Endothelial cell of coronary artery (primary cell): ENCODE data around the gene ANXA5. TPM values are rescaled to one million over a fixed set of nuclear protein-coding genes. Genes with fewer than 3 reads are reported as not detected.

Experiments
- total RNA-seq: library from RNA; depleted of rRNA; stranded (reverse); fragments of >200 nt; gene quantifications from 2 replicates; pipeline ENCODE4 v1.2.3, GENCODE V29; 2014

ANXA5 gene
- total RNA-seq: 344 and 461 TPM in 2 replicates

DNA sequence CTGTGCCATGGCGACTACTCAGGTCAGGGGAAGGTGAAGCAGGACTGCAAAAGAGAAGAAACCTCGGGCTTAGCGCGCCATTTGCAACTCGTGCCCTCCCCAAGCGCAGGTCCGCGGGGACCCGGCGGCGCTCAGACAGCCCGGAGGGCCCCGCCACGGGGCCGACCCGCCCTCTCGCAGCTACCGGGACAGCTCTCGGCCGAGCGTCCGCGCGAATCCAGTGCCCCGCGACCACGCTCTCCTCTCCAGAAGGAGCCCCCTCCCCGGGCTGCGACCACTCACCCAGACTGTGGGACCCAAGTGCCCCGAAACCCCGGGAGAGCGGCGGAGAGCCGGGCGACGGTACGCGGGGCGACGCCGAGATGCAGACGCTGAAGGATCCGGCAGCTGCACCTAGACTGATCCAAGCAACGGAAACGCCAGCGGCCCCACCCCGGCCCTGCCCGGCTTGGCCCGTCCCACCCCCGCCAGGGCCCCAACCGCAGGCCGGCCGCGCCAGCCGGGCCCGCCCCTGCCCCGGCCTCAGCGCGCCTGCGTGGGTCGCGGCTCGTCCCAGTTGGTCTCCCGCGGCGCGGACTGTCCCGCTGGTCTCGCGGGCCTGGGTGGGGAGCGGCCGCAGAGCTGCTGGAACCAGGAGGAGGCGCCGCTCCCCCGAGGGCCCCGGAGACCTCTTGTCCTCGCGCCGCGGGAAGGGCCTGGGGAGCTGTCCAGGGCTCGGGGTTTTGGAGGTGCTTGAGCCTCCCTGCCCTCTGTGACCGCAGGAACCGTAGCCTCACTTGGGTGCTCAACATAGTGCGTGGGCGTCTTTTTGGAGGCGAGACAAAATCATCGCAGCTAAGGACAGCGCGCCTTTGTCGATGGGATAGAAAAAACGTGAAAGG, at the start of gene ANXA5:
Gene ANXA5, minus strand, starts transcription at position 400 of the 881 bp plus-strand sequence. Its CDS starts 391 bp downstream, at position 9.

Other genes starting within 250 kb of the ANXA5 start
- gene SMIM43, start 68.2 kb upstream of the ANXA5 start, total RNA-seq: 0.27 and 0.38 TPM in 2 replicates
- gene EXOSC9, start 104.3 kb upstream of the ANXA5 start, total RNA-seq: 26.5 and 38.9 TPM in 2 replicates
- gene CCNA2, start 126.9 kb upstream of the ANXA5 start, total RNA-seq: 21.6 and 52.5 TPM in 2 replicates
- 14.2 and 14.7 TPM in 2 replicates for gene BBS7, start 173.5 kb upstream of the ANXA5 start, total RNA-seq